GM18951 (cell line): ENCODE data around the gene B3GNT9.

Experiments used
- POLR2A ChIP-seq: IDR thresholded peaks from 4 replicates; pipeline ENCODE4 v1.6.1; 2011; ENCODE audit warnings: mild to moderate bottlenecking; ENCODE audit not compliant: insufficient read length, insufficient read depth; ENCODE audit errors: extremely low read depth
- in situ Hi-C: fragments of 300-500 bp; cut with MboI; formaldehyde crosslinking; loops from one replicate; pipeline ENCODE4 v1.12.0; 2022; ENCODE audit warnings: low sequenced_read_pairs, mixed read lengths, inconsistent platforms; ENCODE audit not compliant: unreplicated experiment

The B3GNT9 gene, protein sequence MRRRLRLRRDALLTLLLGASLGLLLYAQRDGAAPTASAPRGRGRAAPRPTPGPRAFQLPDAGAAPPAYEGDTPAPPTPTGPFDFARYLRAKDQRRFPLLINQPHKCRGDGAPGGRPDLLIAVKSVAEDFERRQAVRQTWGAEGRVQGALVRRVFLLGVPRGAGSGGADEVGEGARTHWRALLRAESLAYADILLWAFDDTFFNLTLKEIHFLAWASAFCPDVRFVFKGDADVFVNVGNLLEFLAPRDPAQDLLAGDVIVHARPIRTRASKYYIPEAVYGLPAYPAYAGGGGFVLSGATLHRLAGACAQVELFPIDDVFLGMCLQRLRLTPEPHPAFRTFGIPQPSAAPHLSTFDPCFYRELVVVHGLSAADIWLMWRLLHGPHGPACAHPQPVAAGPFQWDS

DNA sequence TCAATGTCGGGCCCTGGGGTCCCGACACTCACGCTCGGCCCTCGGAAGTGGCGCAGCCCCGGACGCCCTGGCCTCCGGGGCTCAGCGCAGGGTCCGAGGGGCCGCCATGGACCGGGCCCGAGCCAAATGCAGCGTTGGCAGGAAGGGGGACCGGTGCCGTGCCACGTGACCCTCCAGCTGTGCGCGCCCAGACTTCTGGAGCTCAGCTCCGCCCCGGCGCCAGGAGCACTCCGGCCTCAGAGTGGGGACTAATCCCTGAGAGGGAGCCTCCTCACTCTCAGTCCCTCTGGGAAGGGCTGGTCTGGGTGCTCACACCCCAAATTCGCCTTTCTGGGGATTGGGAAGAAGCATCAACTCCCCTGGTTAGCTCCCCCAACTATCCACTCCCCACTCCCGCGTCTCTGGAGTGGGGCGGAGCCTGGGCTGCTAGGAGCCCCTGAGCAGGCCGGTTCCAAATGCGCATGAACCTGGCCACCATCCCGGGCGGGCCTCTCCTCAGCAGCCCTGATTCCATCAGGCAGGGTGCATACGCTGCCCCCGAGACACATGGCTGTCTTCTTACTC is at the start of gene B3GNT9:
Gene B3GNT9 (minus strand): TSS at position 166 of the 564 bp plus-strand sequence. CDS start 513 bp downstream, outside the sequence.
- peak; percentile 53 for TF ChIP-seq POLR2A
- in situ Hi-C loops, result no loop called here

DNA sequence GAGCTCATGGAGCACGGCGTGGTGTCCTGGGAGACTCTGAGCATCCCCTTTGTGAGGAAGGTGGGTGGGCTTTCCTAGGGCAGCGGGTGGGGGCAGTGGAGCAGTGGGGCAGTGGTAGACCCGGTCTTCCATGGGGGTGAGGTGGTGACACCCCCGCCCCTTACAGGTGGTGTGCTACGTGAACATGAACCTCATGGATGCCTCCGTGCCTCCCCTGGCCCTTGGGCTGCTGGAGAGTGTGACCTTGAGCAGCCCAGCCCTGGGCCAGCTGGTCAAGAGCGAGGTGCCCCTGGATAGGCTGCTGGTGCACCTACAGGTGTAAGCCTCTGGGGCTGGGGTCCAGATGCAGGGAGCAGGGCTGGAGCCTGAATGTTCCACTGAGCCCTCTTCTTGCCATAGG is 49.7 kb upstream of the B3GNT9 start:
- in situ Hi-C loops, result no loop called here
- TF ChIP-seq POLR2A, result no peak

DNA sequence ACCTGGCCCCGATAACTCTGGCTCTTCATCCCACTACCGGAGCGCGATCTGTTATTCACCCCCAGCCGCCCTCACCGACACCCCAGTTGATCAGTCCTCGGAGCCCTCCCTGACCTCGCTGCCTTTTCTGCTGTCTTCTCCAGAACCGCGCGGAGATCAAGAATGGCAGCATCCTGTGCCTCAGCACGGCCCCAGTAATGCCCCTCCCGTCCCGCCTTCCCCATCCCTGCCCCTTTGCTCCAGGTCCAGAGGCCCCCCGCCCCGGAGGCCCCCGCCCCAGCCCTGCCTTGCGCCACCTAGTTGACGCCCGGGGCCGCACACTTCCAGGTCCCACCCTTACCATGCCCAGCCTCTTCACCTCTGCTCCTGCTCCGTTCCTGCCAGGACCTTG is 49.0 kb upstream of the B3GNT9 start:
- in situ Hi-C loops, result no loop called here

DNA sequence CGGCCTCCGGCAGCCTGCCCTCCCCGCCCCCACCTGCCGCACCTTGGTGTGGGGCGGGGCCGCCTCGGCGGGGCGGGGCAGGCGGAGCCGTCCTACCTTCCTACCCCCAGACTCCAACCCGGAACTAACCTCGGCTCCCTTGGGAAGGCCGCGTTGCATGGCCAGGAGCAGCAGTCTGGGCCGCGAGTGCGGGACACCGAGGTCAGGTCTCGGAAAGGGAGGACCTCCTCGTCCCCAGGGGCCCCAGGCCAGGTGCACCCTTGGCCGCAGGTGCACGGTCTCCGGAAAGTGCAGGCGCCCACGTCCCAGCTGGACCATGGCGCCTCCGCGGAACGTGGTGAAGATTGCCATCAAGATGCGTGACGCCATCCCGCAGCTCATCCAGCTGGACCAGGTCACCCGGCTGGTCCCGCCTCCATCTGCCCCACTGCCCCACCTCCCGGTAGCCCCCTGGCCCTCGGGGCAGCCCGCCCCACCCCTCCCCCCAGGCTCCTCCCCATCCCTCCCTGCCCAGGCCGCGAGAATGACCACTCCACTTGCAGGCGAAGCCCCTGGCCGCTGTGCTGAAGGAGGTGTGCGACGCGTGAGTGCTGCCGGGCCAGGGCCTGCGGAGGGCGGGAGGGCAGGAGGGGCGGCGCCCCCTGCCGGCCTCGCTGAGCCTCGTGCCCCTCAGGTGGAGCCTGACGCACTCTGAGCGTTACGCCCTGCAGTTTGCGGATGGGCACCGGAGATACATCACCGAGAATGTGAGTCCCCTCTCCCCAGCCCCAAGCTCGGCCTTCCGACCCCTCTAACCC is 48.4 kb upstream of the B3GNT9 start, which contains the start of gene ELMO3:
Gene ELMO3 (plus strand): TSS at position 121 of the 797 bp plus-strand sequence. CDS start 196 bp downstream, at position 317.
- no peak for TF ChIP-seq POLR2A
- in situ Hi-C loops, result no loop called here

More for the DNA sequence above, 49.0 kb upstream of the B3GNT9 start:
- TF ChIP-seq POLR2A, result no peak

DNA sequence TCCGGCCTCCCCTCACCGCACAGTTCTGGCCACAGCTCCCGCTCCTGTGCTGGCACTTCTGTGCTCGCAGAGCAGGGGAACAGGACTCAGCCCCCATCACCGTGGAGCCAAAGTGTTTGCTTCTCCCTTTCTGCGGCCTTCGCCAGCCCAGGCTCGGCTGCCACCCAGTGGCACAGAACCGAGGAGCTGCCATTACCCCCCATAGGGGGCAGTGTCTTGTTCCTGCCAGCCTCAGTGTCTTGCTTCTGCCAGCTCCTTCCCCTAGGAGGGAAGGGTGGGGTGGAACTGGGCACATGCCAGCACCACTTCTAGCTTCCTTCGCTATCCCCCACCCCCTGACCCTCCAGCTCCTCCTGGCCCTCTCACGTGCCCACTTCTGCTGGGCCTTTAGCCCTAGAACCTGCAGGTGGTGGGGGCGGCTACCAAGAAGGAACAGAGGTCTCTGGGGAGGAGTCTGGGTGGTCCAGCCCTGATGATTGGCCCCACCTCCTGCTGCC is 47.5 kb upstream of the B3GNT9 start:
- in situ Hi-C loops, result no loop called here

DNA sequence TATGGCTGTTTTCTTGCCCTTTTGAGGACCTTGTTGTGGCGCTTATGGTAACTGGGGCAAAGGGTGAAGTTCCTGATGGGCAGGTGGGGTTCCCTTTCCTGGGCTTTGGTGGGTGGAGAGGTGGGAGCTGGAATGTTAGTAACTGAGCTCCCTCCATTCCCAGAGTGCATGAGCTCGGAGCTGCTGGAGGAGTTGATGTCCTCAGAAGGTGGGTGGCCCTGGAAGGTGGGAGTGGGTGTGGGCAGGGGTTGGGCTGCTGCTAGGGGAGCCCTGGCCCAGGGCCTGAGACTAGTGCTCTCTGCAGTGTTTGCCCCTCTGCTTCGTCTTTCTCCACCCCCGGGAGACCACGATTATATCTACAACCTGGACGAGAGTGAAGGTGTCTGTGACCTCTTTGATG is 46.9 kb upstream of the B3GNT9 start:
- TF ChIP-seq POLR2A, result no peak
- in situ Hi-C loops, result no loop called here

More for the DNA sequence above, 47.5 kb upstream of the B3GNT9 start:
- TF ChIP-seq POLR2A, result no peak

DNA sequence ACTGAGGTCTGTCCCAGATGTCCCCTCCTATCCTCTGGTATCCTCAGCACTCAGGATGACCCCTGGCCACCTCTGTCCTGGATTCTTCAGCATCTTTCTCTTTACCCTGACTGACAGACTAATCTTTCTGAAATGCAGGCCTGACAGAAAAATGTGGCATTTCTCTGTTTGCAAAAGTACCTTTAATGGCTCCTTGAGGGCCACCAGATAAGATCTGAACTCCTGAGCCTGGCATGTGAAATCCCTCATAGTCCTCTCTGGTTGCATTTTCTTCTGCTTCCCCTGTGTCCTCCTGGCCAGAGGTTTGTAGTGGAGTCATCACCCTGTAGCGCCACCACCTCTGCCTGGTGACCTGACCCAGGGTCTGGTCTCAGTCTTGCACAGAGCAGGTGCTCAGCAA is 46.1 kb upstream of the B3GNT9 start:
- in situ Hi-C loops, result no loop called here
- TF ChIP-seq POLR2A, result no peak

DNA sequence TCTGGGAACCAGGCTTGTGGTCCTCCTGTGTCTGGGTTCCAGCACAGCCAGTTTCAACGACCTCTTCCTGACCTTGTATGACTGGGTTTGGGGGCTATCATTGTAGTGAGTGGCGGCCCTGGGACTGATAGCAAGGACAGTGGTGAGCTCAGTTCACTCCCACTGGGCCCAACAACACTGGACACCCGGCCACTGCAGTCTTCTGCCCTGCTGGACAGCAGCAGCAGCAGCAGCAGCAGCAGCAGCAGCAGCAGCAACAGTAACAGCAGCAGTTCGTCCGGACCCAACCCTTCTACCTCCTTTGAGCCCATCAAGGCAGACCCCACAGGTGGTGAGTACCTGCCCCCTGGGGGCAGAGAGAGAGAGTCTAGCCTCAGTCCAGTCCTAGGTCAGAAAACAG is 44.9 kb upstream of the B3GNT9 start:
- no peak for TF ChIP-seq POLR2A
- in situ Hi-C loops, result no loop called here

DNA sequence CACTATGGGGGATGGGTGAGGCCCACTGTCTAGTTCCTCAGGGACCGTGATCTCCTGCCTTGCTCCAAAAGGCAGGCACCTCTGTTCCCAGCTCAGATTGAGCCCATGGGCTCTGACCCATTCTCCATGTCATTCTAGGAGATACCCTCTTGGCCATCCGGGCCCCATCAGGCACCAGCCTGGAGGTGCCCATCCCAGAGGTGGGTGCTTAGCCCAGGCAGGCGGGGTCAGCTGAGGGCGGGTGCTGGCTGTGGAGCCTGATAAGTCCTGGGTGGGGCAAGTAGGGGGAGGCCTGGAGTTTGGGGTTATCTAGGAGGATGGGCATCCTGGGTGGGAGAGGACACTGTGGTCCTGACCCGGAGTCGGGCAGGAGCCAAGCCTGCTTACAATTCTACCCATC is 43.5 kb upstream of the B3GNT9 start:
- no peak for TF ChIP-seq POLR2A
- in situ Hi-C loops, result no loop called here

DNA sequence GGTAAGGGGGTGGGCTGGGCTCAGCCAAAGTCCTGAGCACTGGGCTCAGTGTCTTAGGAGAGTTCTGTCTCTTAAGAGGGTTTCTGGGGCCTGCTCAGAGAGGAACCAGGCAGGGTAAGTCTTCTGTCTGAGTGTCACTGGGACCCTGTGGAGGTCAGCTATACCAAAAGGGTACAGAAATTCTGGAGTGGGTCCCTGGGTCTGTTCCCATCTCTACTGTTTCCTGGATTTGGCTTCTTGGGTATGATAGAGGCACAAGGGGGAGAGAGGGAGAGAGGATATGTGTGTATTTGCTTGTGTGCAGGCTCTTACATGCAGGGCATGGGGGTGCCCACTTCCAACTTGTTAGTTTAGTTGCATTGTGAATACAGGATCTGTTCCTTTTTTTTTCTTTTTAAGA is 42.7 kb upstream of the B3GNT9 start:
- TF ChIP-seq POLR2A, result no peak

DNA sequence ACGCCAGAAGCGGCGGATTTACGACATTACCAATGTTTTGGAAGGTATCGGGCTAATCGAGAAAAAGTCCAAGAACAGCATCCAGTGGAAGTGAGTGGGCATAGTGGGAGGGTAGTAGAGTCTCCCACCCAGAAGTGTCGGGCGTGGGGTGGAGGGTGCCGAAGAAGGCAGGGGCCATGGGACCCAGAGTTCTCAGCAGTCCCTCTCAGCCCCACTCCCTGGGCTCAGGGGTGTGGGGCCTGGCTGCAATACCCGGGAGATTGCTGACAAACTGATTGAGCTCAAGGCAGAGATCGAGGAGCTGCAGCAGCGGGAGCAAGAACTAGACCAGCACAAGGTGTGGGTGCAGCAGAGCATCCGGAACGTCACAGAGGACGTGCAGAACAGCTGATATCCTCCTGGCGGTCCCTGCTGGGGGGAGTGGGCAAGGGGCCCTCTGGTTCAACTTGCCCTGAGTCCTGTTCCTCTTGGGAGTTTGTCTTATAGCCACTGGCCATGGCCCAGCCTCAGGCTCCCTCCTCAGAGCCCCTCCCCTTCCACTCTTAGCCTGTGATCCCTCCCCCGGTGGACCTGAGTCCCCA is 42.1 kb upstream of the B3GNT9 start:
- in situ Hi-C loops, result no loop called here
- TF ChIP-seq POLR2A, result no peak

More for the DNA sequence above, 42.7 kb upstream of the B3GNT9 start:
- in situ Hi-C loops, result no loop called here

DNA sequence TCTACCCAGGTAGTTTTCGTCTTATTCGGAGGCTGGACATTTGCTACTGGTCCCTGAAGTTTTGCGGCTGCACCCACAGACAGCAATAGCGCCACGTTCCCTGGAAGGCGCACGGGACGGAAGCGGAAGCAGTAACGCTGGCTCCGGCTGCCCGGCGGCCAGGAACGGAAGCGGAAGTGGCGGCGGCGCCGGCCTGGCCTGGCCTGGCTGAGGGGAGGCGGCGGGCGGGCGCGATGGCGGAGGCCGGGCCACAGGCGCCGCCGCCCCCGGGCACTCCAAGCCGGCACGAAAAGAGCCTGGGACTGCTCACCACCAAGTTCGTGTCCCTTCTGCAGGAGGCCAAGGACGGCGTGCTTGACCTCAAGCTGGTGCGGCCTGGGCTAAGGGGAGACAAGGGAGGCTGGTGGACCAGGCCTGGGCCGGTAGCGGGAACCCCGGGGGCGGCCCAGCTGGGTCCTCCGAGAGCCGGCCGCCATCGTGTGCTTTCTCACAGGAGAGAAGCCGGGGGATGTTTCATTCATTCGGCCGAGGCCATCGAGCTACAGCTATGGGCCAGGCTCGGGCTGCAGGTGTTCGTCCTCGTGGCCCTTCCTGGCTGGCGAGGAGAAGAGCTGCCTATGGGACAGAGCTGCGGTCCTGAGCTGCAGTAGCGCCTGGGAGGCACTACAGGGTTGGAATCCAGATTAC is 41.3 kb upstream of the B3GNT9 start, which contains the start of gene E2F4:
Gene E2F4 (plus strand): TSS at position 161 of the 687 bp plus-strand sequence. CDS start 73 bp downstream, at position 234.
- in situ Hi-C loops, result no loop called here
- peak; percentile 88 for TF ChIP-seq POLR2A
